Neural progenitor cell (in vitro differentiated cells): ENCODE results near the gene FAM50B.

Source experiments
- CTCF ChIP-seq: fragments of 200-600 bp; sonication (generic); IDR thresholded peaks from 2 replicates; pipeline ENCODE4 v1.5.1; 2017; ENCODE audit warnings: antibody characterized with exemption, mild to moderate bottlenecking
- EZH2 ChIP-seq: fragments of 200-600 bp; sonication (generic); IDR thresholded peaks from 2 replicates; pipeline ENCODE4 v1.6.1; 2017; ENCODE audit warnings: antibody characterized with exemption, mild to moderate bottlenecking, moderate library complexity

DNA sequence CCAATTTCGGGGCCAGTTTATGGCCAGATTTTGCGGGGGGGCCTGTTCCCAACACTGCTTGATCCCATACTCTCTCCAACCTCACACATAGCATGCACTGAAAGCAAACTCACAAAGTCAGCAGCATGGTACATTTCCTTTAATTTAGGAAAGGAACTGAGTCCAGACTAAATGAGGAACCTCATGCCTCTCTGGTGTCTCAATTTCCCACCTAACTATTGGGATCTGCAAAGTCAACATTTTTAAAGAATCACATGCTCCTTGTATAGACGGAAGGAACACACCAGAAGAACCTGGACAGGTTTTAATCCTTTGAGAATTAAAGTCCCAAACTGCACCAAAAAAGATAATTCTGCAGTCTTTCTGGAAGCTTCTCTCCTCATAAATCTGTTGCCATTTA, 33.3 kb downstream of the FAM50B start:
- no peak for TF ChIP-seq EZH2
- no peak for TF ChIP-seq CTCF
